Stomach (tissue), 4 donors: Measurements from ENCODE around the gene HMOX2.

ENCODE experiments used
- CTCF ChIP-seq, 7 experiments: fragments of 450-650 bp in 4 of 7; fragments of 200-600 bp in 3 of 7; sonication (generic) in 3 of 7; IDR thresholded peaks; one replicate each; pipeline ENCODE4 v1.5.1; 2016 to 2019; ENCODE audit warnings: antibody characterized with exemption in 7 of 7, control low read depth in 2 of 7, mild to moderate bottlenecking in 1 of 7
- EP300 ChIP-seq: sonication (generic); formaldehyde crosslinking; IDR thresholded peaks from one replicate; pipeline ENCODE4 v1.6.1; 2017; ENCODE audit warnings: antibody characterized with exemption
- POLR2A ChIP-seq, 4 donors: fragments of 450-650 bp; IDR thresholded peaks; one replicate each; pipeline ENCODE4 v1.6.1; 2016; ENCODE audit warnings: antibody characterized with exemption in 4 of 4, control low read depth in 2 of 4, mild to moderate bottlenecking in 1 of 4, moderate library complexity in 1 of 4
- POLR2AphosphoS5 ChIP-seq, 3 donors: sonication (generic); formaldehyde crosslinking; IDR thresholded peaks; one replicate each; pipeline ENCODE4 v1.6.1; 2016; ENCODE audit warnings: antibody characterized with exemption in 3 of 3

DNA sequence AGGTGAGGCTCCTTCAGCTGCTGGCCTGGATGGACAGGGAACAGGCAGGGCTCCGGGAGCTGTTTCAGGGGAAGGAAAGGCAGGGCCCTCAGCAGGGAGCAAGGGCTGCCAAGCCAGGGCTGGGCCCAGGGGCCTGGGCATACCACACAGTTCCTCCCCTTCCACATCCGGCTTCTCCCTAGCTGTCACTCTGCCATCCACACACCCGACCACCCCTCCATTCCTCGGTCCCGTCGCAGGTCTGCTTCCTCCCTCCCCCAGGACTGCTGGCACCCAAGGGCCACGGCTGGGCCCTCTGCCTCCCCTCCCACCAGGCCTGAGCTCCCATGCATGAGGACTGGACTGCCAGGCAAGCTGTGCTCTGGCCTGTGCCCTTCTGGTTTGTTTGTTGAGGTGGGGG is 38.4 kb downstream of the HMOX2 start:
- TF ChIP-seq EP300 (no peak), CTCF (IDR thresholded peaks at IDR 0.05) (no peak), POLR2AphosphoS5 (IDR thresholded peaks at IDR 0.05) (no peak), POLR2A (IDR thresholded peaks at IDR 0.05) (no peak)
